Measurements from ENCODE around the gene RABGAP1L.

The RABGAP1L gene

GRCh38 chr1:174156437-174156836 lies 2.9 kb upstream of the RABGAP1L start:
- no peak overlapping the region for H3K4me3 ChIP-seq (ENCODE audit: low read length)
- no peak for DNase-seq (ENCODE audit: low read depth)
- TF ChIP-seq CTCF (conservative IDR thresholded peaks at IDR 0.05; ENCODE audit: low read depth, low read length) = no peak

GRCh38 chr1:174157157-174157806 lies 2.0 kb upstream of the RABGAP1L start:
- DNase-seq (ENCODE audit: low read depth) = no peak
- TF ChIP-seq CTCF (conservative IDR thresholded peaks at IDR 0.05; ENCODE audit: low read depth, low read length) = no peak
- no peak overlapping the region for H3K4me3 ChIP-seq (ENCODE audit: low read length)

GRCh38 chr1:174158767-174159251 lies 511 bp upstream of the RABGAP1L start:
- peak overlapping the region; percentile 78 for H3K4me3 ChIP-seq (ENCODE audit: low read length)
- TF ChIP-seq CTCF (conservative IDR thresholded peaks at IDR 0.05; ENCODE audit: low read depth, low read length) = no peak
- no peak for DNase-seq (ENCODE audit: low read depth)

- H3K4me3 ChIP-seq (ENCODE audit: low read length) = peak overlapping the region; percentile 78
- TF ChIP-seq CTCF (conservative IDR thresholded peaks at IDR 0.05; ENCODE audit: low read depth, low read length) = no peak
- DNase-seq (ENCODE audit: low read depth) = no peak
Observed at GRCh38 chr1:174160109-174160473, 771 bp downstream of the RABGAP1L start.

GRCh38 chr1:174160603-174161002 lies 1.3 kb downstream of the RABGAP1L start:
- no peak for DNase-seq (ENCODE audit: low read depth)
- TF ChIP-seq CTCF (conservative IDR thresholded peaks at IDR 0.05; ENCODE audit: low read depth, low read length) = no peak
- peak overlapping the region; percentile 78 for H3K4me3 ChIP-seq (ENCODE audit: low read length)

GRCh38 chr1:174161813-174162212 lies 2.5 kb downstream of the RABGAP1L start:
- no peak overlapping the region for H3K4me3 ChIP-seq (ENCODE audit: low read length)
- DNase-seq (ENCODE audit: low read depth) = no peak
- TF ChIP-seq CTCF (conservative IDR thresholded peaks at IDR 0.05; ENCODE audit: low read depth, low read length) = no peak

GRCh38 chr1:174164826-174165225 lies 5.5 kb downstream of the RABGAP1L start:
- TF ChIP-seq CTCF (conservative IDR thresholded peaks at IDR 0.05; ENCODE audit: low read depth, low read length) = no peak
- DNase-seq (ENCODE audit: low read depth) = no peak
- H3K4me3 ChIP-seq (ENCODE audit: low read length) = no peak overlapping the region

All from retinal pigment epithelial cell (primary cell).